ENCODE results near the gene TUBB4B. TPM values are rescaled to one million over a fixed set of nuclear protein-coding genes. Genes with fewer than 3 reads are reported as not detected.

TUBB4B gene
- total RNA-seq, 3 donors from 2014 or later = 286 to 379 (median 332) TPM

- no peaks in the 10 kb centered on the region for H3K9me3 ChIP-seq
- H3K4me3 ChIP-seq = peak overlapping the region; percentile 56
- DNase-seq (peak in 1 of 3 donors; percentile 59), ATAC-seq (no peak)
- TF ChIP-seq CTCF (IDR thresholded peaks at IDR 0.05) = no peak
- peaks cover 3% of the 10 kb centered on the region for H3K36me3 ChIP-seq (ENCODE audit: low read depth)
- intact Hi-C loops (cut with DNase I, micrococcal nuclease) = no loop called here
- peaks cover 65% of the 10 kb centered on the region for H3K4me1 ChIP-seq (ENCODE audit: low read depth)
Measured at GRCh38 chr9:137199411-137200121, 41.5 kb upstream of the TUBB4B start.

- TF ChIP-seq CTCF (IDR thresholded peaks at IDR 0.05) = no peak
- Histone ChIP-seq H3K36me3 (ENCODE audit: low read depth) (peaks cover 3% of the 10 kb centered on the region), H3K9me3 (no peaks in the 10 kb centered on the region), H3K4me3 (peak within 1 kb of the TSS; percentile 56), H3K4me1 (ENCODE audit: low read depth) (peaks cover 60% of the 10 kb centered on the region)
- DNase-seq (peak; percentile 99), ATAC-seq (peak; percentile 82)
- intact Hi-C loops (cut with DNase I, micrococcal nuclease) = no loop called here
Measured at GRCh38 chr9:137200311-137201204, 40.5 kb upstream of the TUBB4B start, which contains the start of gene TPRN. TPRN (minus strand) TSS chr9:137200741; CDS start chr9:137200711, 30 bp downstream.

GRCh38 chr9:137201205-137201868, 39.8 kb upstream of the TUBB4B start:
- intact Hi-C loops (cut with DNase I, micrococcal nuclease) = no loop called here

GRCh38 chr9:137202966-137203365, 38.1 kb upstream of the TUBB4B start:
- no peak for ATAC-seq
- no peak for TF ChIP-seq CTCF (IDR thresholded peaks at IDR 0.05)
- Histone ChIP-seq H3K4me1 (ENCODE audit: low read depth) (peaks cover 47% of the 10 kb centered on the region), H3K9me3 (no peaks in the 10 kb centered on the region), H3K4me3 (no peak overlapping the region), H3K36me3 (ENCODE audit: low read depth) (peaks cover 3% of the 10 kb centered on the region)
- DNase-seq = no peak
- intact Hi-C loops (cut with DNase I, micrococcal nuclease) = no loop called here

More at GRCh38 chr9:137201205-137201868, 39.8 kb upstream of the TUBB4B start:
- H3K9me3 ChIP-seq = no peaks in the 10 kb centered on the region
- DNase-seq = peak in 1 of 3 donors; percentile 27
- peak overlapping the region; percentile 56 for H3K4me3 ChIP-seq
- ATAC-seq = no peak
- no peak for TF ChIP-seq CTCF (IDR thresholded peaks at IDR 0.05)
- peaks cover 3% of the 10 kb centered on the region for H3K36me3 ChIP-seq (ENCODE audit: low read depth)
- peaks cover 56% of the 10 kb centered on the region for H3K4me1 ChIP-seq (ENCODE audit: low read depth)

- peak overlapping the region; percentile 87 for H3K4me3 ChIP-seq
- peaks cover 3% of the 10 kb centered on the region for H3K36me3 ChIP-seq (ENCODE audit: low read depth)
- H3K9me3 ChIP-seq = no peaks in the 10 kb centered on the region
- no peak for ATAC-seq
- DNase-seq = no peak
- H3K4me1 ChIP-seq (ENCODE audit: low read depth) = peaks cover 34% of the 10 kb centered on the region
- intact Hi-C loops (cut with DNase I, micrococcal nuclease) = no loop called here
- TF ChIP-seq CTCF (IDR thresholded peaks at IDR 0.05) = no peak
Measured at GRCh38 chr9:137204731-137205125, 36.4 kb upstream of the TUBB4B start.
